GM12874 (cell line): ENCODE data around the gene RNGTT.

Experiments used
- TF ChIP-seq, protein P1 (sequence below): IDR thresholded peaks from 2 replicates; pipeline ENCODE4 v1.5.1; 2011; ENCODE audit warnings: low read depth, mild to moderate bottlenecking, control low read depth, low read length, moderate library complexity; ENCODE audit not compliant: insufficient read depth

The RNGTT gene

GRCh38 chr6:88586371-88587149 is 376.9 kb downstream of the RNGTT start:
- TF ChIP-seq, protein P1, sequence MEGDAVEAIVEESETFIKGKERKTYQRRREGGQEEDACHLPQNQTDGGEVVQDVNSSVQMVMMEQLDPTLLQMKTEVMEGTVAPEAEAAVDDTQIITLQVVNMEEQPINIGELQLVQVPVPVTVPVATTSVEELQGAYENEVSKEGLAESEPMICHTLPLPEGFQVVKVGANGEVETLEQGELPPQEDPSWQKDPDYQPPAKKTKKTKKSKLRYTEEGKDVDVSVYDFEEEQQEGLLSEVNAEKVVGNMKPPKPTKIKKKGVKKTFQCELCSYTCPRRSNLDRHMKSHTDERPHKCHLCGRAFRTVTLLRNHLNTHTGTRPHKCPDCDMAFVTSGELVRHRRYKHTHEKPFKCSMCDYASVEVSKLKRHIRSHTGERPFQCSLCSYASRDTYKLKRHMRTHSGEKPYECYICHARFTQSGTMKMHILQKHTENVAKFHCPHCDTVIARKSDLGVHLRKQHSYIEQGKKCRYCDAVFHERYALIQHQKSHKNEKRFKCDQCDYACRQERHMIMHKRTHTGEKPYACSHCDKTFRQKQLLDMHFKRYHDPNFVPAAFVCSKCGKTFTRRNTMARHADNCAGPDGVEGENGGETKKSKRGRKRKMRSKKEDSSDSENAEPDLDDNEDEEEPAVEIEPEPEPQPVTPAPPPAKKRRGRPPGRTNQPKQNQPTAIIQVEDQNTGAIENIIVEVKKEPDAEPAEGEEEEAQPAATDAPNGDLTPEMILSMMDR, result no peak

DNA sequence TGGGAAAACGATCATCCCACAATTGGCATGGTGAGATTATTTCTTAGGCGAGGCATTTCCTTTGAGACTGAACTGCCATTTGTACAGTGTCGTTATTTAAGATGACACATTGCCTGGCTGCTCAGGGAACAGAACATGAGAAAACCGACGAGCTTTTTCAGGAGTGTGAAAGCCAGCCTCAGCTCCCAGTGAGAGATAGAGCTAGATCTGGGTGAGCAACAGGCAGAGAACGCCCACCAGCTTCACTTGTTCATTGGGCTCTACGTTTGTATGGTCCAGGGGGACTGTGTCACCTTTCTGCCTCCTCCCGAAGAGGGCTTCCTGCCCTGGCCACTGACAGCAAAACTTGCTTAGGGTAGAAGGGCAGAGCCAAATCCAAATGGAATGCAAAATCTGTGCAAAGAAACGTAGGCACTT is 378.1 kb downstream of the RNGTT start:
- TF ChIP-seq, protein P1, result no peak

GRCh38 chr6:88584581-88585275 is 378.7 kb downstream of the RNGTT start:
- TF ChIP-seq, protein P1, result no peak

DNA sequence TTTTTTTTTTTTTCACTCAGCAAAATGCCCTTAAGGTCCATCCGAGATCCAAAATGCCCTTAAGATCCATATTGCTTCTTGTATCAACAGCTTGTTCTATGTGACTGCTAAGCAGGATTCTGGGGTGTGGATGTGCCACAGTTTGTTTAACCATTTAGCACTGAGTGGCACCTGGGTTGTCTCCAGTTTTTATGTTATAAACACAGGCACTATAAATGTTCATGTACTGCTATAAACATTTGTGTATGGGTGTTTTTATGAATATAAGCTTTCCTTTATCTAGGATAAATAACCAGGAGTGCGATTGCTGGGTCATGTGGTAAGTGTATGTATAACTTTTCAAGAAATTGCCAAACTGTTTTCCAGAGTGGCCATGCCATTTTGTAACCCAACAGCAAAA is 386.0 kb downstream of the RNGTT start:
- TF ChIP-seq, protein P1, result no peak

- TF ChIP-seq, protein P1, result no peak
Observed at GRCh38 chr6:88575536-88575935, 387.9 kb downstream of the RNGTT start.

DNA sequence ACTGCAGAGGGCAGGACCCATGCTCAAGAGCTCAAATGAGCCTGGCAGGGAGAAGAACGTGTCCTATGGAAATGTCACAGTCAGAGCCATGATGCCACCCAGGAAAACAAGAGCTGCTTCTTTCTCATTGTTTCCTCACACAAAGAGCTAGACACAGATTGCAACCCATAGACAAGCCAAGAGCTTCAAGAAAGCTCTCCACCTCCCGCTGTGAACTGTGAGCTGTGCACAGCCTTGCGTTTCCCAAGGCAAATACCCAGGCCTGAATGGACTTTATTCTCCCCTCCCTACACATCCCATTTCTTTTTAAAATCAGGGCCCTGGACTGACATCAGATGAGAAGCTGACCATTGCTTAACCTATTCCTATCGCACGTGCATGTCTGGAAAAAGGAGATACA is 388.8 kb downstream of the RNGTT start:
- TF ChIP-seq, protein P1, result no peak

GRCh38 chr6:88574031-88574430 is 389.4 kb downstream of the RNGTT start:
- TF ChIP-seq, protein P1, result no peak
